Mesenchymal stem cell (in vitro differentiated cells and primary cell): Measurements from ENCODE around the gene SORBS2.

Experiments
- DNase-seq: peaks from one replicate; pipeline ENCODE4 v3.0.0-alpha.2; 2013
- H2AFZ ChIP-seq: one replicate; pipeline ENCODE4 v1.6.1; 2013; ENCODE audit warnings: low read depth, mild to moderate bottlenecking, control low read depth, inconsistent platforms, low read length, moderate library complexity
- H2AK5ac ChIP-seq: 2 replicates; pipeline ENCODE4 v1.6.1; 2013; ENCODE audit warnings: low read length, moderate library complexity, mild to moderate bottlenecking, inconsistent platforms; ENCODE audit not compliant: severe bottlenecking
- H2BK120ac ChIP-seq: one replicate; pipeline ENCODE4 v1.6.1; 2013; ENCODE audit warnings: low read depth, mild to moderate bottlenecking, inconsistent platforms, low read length, moderate library complexity
- H2BK12ac ChIP-seq, 2 experiments: one replicate each; pipeline ENCODE4 v1.6.1; 2013; ENCODE audit warnings: inconsistent platforms in 2 of 2, low read length in 2 of 2, mild to moderate bottlenecking in 2 of 2, moderate library complexity in 2 of 2, control low read depth in 1 of 2
- H2BK15ac ChIP-seq: one replicate; pipeline ENCODE4 v1.6.1; 2013; ENCODE audit warnings: mild to moderate bottlenecking, low read depth, inconsistent platforms; ENCODE audit not compliant: poor library complexity, severe bottlenecking
- H2BK5ac ChIP-seq: 2 replicates; pipeline ENCODE4 v1.6.1; 2013; ENCODE audit warnings: low read depth, mild to moderate bottlenecking, low read length, control low read depth, inconsistent platforms; ENCODE audit not compliant: poor library complexity, severe bottlenecking
- H3K14ac ChIP-seq, 2 experiments: one replicate each; pipeline ENCODE4 v1.6.1; 2013; ENCODE audit warnings: inconsistent platforms in 2 of 2, low read length in 2 of 2, control low read depth in 1 of 2, mild to moderate bottlenecking in 1 of 2, moderate library complexity in 1 of 2
- H3K18ac ChIP-seq, 2 experiments: one replicate each; pipeline ENCODE4 v1.6.1; 2013; ENCODE audit warnings: inconsistent platforms in 2 of 2, low read length in 2 of 2, control low read depth in 1 of 2, low read depth in 1 of 2, mild to moderate bottlenecking in 1 of 2
- H3K23ac ChIP-seq, 2 experiments: one replicate each; pipeline ENCODE4 v1.6.1; 2013; ENCODE audit warnings: inconsistent platforms in 2 of 2, low read length in 2 of 2, mild to moderate bottlenecking in 2 of 2, moderate library complexity in 2 of 2, control low read depth in 1 of 2
- H3K27ac ChIP-seq: 2 replicates; pipeline ENCODE4 v1.5.1; 2013; ENCODE audit warnings: mild to moderate bottlenecking, moderate library complexity, low read length, control low read depth, inconsistent platforms; ENCODE audit not compliant: poor library complexity, severe bottlenecking
- H3K27me3 ChIP-seq, 2 experiments: 2 replicates each; pipeline versions ENCODE4 v1.6.1 to v1.7.0; 2013; ENCODE audit warnings: low read length in 2 of 2, mild to moderate bottlenecking in 2 of 2, moderate library complexity in 2 of 2, control low read depth in 1 of 2, inconsistent platforms in 1 of 2; ENCODE audit not compliant: control insufficient read depth in 1 of 2, insufficient read depth in 1 of 2
- H3K36me3 ChIP-seq, 2 experiments: 2 replicates each; pipeline versions ENCODE4 v1.6.1 to v1.7.0; 2013; ENCODE audit warnings: low read length in 2 of 2, control low read depth in 1 of 2, inconsistent platforms in 1 of 2, low read depth in 1 of 2, mild to moderate bottlenecking in 1 of 2; ENCODE audit not compliant: insufficient read depth in 2 of 2, control insufficient read depth in 1 of 2
- H3K4ac ChIP-seq, 2 experiments: one replicate each; pipeline ENCODE4 v1.6.1; 2013; ENCODE audit warnings: inconsistent platforms in 2 of 2, low read length in 2 of 2, mild to moderate bottlenecking in 2 of 2, moderate library complexity in 2 of 2, control low read depth in 1 of 2, low read depth in 1 of 2
- H3K4me1 ChIP-seq: 2 replicates; pipeline ENCODE4 v1.6.1; 2013; ENCODE audit warnings: low read depth, low read length, control low read depth; ENCODE audit not compliant: control insufficient read depth, insufficient read depth
- H3K4me2 ChIP-seq: 2 replicates; pipeline ENCODE4 v1.6.1; 2013; ENCODE audit warnings: low read length, mild to moderate bottlenecking, inconsistent platforms; ENCODE audit not compliant: poor library complexity, severe bottlenecking
- H3K4me3 ChIP-seq, 2 experiments: 2 replicates each; pipeline versions ENCODE4 v1.5.1 to v1.7.0; 2013; ENCODE audit warnings: low read length in 2 of 2, mild to moderate bottlenecking in 2 of 2, control low read depth in 1 of 2, low read depth in 1 of 2; ENCODE audit not compliant: insufficient read depth in 1 of 2
- H3K79me1 ChIP-seq: replicated peaks from 2 replicates; pipeline ENCODE4 v1.6.1; 2013; ENCODE audit warnings: mild to moderate bottlenecking, control low read depth, low read length, inconsistent platforms; ENCODE audit not compliant: poor library complexity, severe bottlenecking
- H3K9ac ChIP-seq: 2 replicates; pipeline ENCODE4 v1.7.0; 2013; ENCODE audit warnings: mild to moderate bottlenecking, low read length, moderate library complexity
- H3K9me3 ChIP-seq: 2 replicates; pipeline ENCODE4 v1.7.0; 2013; ENCODE audit warnings: mild to moderate bottlenecking, low read length; ENCODE audit not compliant: control insufficient read depth
- H4K8ac ChIP-seq: one replicate; pipeline ENCODE4 v1.6.1; 2013; ENCODE audit warnings: inconsistent platforms, mild to moderate bottlenecking, low read length, moderate library complexity
- H4K91ac ChIP-seq: one replicate; pipeline ENCODE4 v1.6.1; 2013; ENCODE audit warnings: mild to moderate bottlenecking, low read length, inconsistent platforms
- WGBS: methylation state at CpG from one replicate; pipeline ENCODE4 v1.1.7; 2013; ENCODE audit warnings: mixed read lengths; 5-methylcytosine and 5-hydroxymethylcytosine counted together

SORBS2 gene

DNA sequence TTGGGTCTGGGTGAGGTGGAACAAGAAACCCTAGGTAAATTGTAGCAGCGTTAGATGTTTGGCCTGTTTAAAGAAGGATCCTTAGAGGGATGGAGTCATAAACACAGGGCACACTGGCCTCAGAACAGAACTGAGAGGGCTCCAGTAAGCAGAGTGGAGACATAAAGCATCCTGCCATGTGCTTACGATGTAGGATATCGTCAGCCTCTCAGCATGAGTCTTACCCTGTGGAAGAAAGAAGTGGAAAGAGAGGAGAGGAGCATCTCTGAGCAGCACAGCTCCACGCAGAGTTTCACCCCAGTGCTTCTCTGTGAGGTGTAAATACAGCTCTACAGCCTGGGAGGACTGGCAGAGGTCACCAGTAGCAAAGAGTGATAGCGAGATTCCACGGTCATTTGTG lies 27.8 kb upstream of the SORBS2 start:
- H2BK15ac ChIP-seq: no peak overlapping the region
- peak overlapping the region; percentile 47 to 68 for H3K4ac ChIP-seq

DNA sequence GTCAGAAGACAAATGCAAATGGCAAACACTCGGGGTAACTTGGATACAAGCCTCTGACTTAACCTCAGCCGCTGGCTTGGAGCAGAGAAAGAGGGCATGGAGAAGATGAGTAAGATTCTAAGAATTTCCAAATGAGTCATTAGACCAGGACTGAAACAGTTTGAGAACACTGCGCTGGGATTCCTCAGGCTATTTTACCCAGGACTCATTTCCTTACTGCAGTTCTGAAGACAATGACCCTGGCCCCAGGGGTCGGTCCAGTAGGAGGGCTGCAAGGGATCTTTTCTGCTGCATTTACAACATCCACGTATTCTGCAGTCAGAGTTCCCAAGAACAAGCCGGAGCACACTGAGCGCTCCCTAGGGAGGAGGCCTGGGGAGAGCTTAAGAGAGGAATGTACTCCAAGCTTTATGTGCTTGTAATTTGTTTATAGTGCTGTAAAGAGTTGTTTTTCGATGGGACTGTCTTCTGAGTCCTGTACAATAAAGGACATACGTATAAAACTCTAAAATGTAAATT lies 27.3 kb upstream of the SORBS2 start:
- Histone ChIP-seq H3K4ac (no peak overlapping the region), H3K4me3 (peak overlapping the region in 1 of 2 experiments; percentile 48), H3K9ac (peak overlapping the region; percentile 72), H3K4me1 (peaks cover 20% of the 10 kb centered on the region), H3K4me2 (no peak overlapping the region), H4K91ac (no peak overlapping the region), H2BK12ac (no peak overlapping the region), H2BK15ac (no peak overlapping the region), H3K36me3 (no peaks in the 10 kb centered on the region), H3K18ac (peak overlapping the region in 1 of 2 experiments; percentile 79), H3K14ac (no peak overlapping the region), H3K27ac (peak overlapping the region; percentile 97), H3K9me3 (no peaks in the 10 kb centered on the region), H3K79me1 (no peaks in the 10 kb centered on the region), H3K23ac (no peak overlapping the region), H2BK5ac (peak overlapping the region; percentile 36), H4K8ac (peak overlapping the region; percentile 57), H2AK5ac (no peak overlapping the region), H2BK120ac (peak overlapping the region; percentile 45), H3K27me3 (no peaks in the 10 kb centered on the region), H2AFZ (no peak overlapping the region)
- peak; percentile 98 for DNase-seq
- WGBS: 0% methylated on average over 6 of the region's 9 CpGs

More for the DNA sequence above, 27.8 kb upstream of the SORBS2 start:
- Histone ChIP-seq H3K18ac (peak overlapping the region; percentile 54 to 56), H3K14ac (peak overlapping the region in 1 of 2 experiments; percentile 35), H4K91ac (peak overlapping the region; percentile 80), H3K9ac (peak overlapping the region; percentile 70), H4K8ac (peak overlapping the region; percentile 52), H2BK5ac (peak overlapping the region; percentile 36), H3K27me3 (no peaks in the 10 kb centered on the region), H3K27ac (peak overlapping the region; percentile 97), H3K4me2 (no peak overlapping the region), H2BK120ac (peak overlapping the region; percentile 45), H3K36me3 (no peaks in the 10 kb centered on the region), H3K4me1 (peaks cover 20% of the 10 kb centered on the region), H3K79me1 (no peaks in the 10 kb centered on the region), H3K23ac (no peak overlapping the region), H2AFZ (peak overlapping the region; percentile 10), H2BK12ac (peak overlapping the region; percentile 75 to 78), H3K9me3 (no peaks in the 10 kb centered on the region), H2AK5ac (peak overlapping the region; percentile 15), H3K4me3 (no peak overlapping the region)
- 9% methylated on average over 6 of the region's 6 CpGs for WGBS
- peak; percentile 82 for DNase-seq

DNA sequence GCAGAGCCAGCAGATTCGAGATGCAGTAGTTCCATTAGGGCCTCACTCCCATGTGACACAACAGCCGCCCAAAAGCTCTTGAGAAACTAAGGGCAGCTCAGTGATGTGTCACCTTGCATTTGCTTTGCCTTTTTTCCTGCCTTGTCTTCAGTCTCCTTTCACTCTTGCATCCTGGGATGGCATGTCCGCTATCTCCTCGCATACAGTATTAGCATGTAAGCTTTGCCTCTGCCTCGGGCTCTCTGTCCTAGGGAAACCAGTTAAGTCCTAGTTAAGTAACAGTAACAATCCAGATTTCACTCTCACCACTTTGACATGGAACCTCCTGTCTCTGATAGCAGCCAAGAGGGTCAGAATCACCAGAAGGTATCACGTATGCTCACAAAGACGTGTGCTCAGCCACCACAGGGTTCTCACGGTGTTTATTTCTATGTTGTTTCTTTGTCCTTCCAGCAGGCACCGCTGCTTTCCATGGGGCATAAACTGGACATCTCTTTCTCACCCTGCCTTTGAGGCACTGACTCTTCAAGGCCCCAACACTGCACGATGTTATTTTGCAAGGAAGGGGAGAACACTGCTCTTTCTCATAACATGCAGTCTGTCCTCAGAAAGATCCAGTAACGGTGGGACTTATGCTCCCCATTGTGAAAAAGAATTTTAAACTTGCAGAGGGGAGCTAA lies 26.7 kb upstream of the SORBS2 start:
- H2AFZ ChIP-seq: peak overlapping the region; percentile 21
- peak overlapping the region; percentile 97 for H3K27ac ChIP-seq
- H3K4me1 ChIP-seq: peaks cover 20% of the 10 kb centered on the region
- peak overlapping the region; percentile 43 to 92 for H3K4ac ChIP-seq
- no peaks in the 10 kb centered on the region for H3K36me3 ChIP-seq
- 60% methylated on average over 11 of the region's 11 CpGs for WGBS
- H3K27me3 ChIP-seq: no peaks in the 10 kb centered on the region
- peak overlapping the region; percentile 11 to 76 for H2BK12ac ChIP-seq
- H3K14ac ChIP-seq: peak overlapping the region in 1 of 2 experiments; percentile 55
- peak overlapping the region; percentile 54 for H2BK5ac ChIP-seq
- no peak overlapping the region for H3K4me2 ChIP-seq
- H3K23ac ChIP-seq: no peak overlapping the region
- H2BK120ac ChIP-seq: peak overlapping the region; percentile 96
- peak overlapping the region; percentile 97 for H2AK5ac ChIP-seq
- peak overlapping the region; percentile 71 for H4K91ac ChIP-seq
- H2BK15ac ChIP-seq: peak overlapping the region; percentile 65
- H3K9ac ChIP-seq: peak overlapping the region; percentile 72
- no peaks in the 10 kb centered on the region for H3K79me1 ChIP-seq
- no peaks in the 10 kb centered on the region for H3K9me3 ChIP-seq
- peak overlapping the region; percentile 8 to 79 for H3K18ac ChIP-seq
- no peak for DNase-seq
- peak overlapping the region; percentile 89 for H4K8ac ChIP-seq
- no peak overlapping the region for H3K4me3 ChIP-seq

DNA sequence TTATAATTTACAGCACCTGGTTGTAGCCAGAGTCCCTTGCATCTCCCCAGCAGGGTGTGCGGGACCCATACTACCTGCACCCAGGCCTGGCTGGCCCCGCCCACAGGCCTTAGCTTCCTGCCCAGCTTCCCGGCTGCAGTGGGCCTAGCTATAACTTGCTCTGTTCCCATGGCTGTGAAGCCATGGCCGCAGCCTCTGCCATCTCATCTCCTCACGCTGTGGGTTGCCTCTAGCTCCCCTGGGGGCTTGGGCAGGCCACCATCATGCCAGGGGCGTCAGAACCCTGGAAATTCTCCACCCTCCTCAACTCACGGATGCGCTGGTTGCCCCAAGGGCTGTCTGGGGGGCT lies 26.1 kb upstream of the SORBS2 start:
- peak overlapping the region; percentile 11 to 76 for H2BK12ac ChIP-seq
- WGBS: 94% methylated on average over 8 of the region's 8 CpGs
- no peaks in the 10 kb centered on the region for H3K79me1 ChIP-seq
- H3K9ac ChIP-seq: no peak overlapping the region
- no peaks in the 10 kb centered on the region for H3K9me3 ChIP-seq
- peak overlapping the region; percentile 78 for H2BK15ac ChIP-seq
- peak overlapping the region; percentile 10 for H2BK5ac ChIP-seq
- H3K14ac ChIP-seq: peak overlapping the region in 1 of 2 experiments; percentile 55
- H3K4me3 ChIP-seq: no peak overlapping the region
- peak overlapping the region; percentile 96 for H2BK120ac ChIP-seq
- peak overlapping the region; percentile 97 for H2AK5ac ChIP-seq
- H4K8ac ChIP-seq: peak overlapping the region; percentile 89
- H3K4me2 ChIP-seq: no peak overlapping the region
- peak overlapping the region; percentile 71 for H4K91ac ChIP-seq
- H3K36me3 ChIP-seq: no peaks in the 10 kb centered on the region
- no peak for DNase-seq
- H3K27ac ChIP-seq: peak overlapping the region; percentile 97
- H3K4ac ChIP-seq: peak overlapping the region; percentile 43 to 92
- peak overlapping the region; percentile 21 for H2AFZ ChIP-seq
- H3K18ac ChIP-seq: peak overlapping the region; percentile 8 to 79
- no peaks in the 10 kb centered on the region for H3K27me3 ChIP-seq
- peaks cover 20% of the 10 kb centered on the region for H3K4me1 ChIP-seq
- H3K23ac ChIP-seq: no peak overlapping the region
